ENCODE measurements around the gene MGAT4C. TPM values are rescaled to one million over a fixed set of nuclear protein-coding genes. Genes with fewer than 3 reads are reported as not detected.

Gene MGAT4C
- total RNA-seq, 1 experiment from 2014 or later = not detected

- H3K27ac ChIP-seq = no peak overlapping the region
- no peak for DNase-seq (ENCODE audit: low read depth in 1 of 2, low spot score in 2 of 2)
Observed at GRCh38 chr12:86196465-86196864, 59.7 kb downstream of the MGAT4C start.

GRCh38 chr12:86194721-86195120 is 61.5 kb downstream of the MGAT4C start:
- no peaks in the 10 kb centered on the region for H3K36me3 ChIP-seq
- no peak for DNase-seq (ENCODE audit: low read depth in 1 of 2, low spot score in 2 of 2)

More at GRCh38 chr12:86196465-86196864, 59.7 kb downstream of the MGAT4C start:
- Histone ChIP-seq H3K4me3 (no peak overlapping the region), H3K9me3 (replicated peaks) (no peaks in the 10 kb centered on the region), H3K27me3 (replicated peaks) (no peaks in the 10 kb centered on the region), H3K4me1 (replicated peaks) (no peaks in the 10 kb centered on the region), H3K36me3 (no peaks in the 10 kb centered on the region)

GRCh38 chr12:86193931-86194330 is 62.3 kb downstream of the MGAT4C start:
- no peak for DNase-seq (ENCODE audit: low read depth in 1 of 2, low spot score in 2 of 2)
- H3K4me1 ChIP-seq (replicated peaks) = no peaks in the 10 kb centered on the region
- no peak overlapping the region for H3K4me3 ChIP-seq
- H3K36me3 ChIP-seq = no peaks in the 10 kb centered on the region
- H3K27me3 ChIP-seq (replicated peaks) = no peaks in the 10 kb centered on the region
- H3K27ac ChIP-seq = no peak overlapping the region
- no peaks in the 10 kb centered on the region for H3K9me3 ChIP-seq (replicated peaks)

More at GRCh38 chr12:86194721-86195120, 61.5 kb downstream of the MGAT4C start:
- H3K4me1 ChIP-seq (replicated peaks) = no peaks in the 10 kb centered on the region
- no peak overlapping the region for H3K27ac ChIP-seq
- H3K4me3 ChIP-seq = no peak overlapping the region
- H3K27me3 ChIP-seq (replicated peaks) = no peaks in the 10 kb centered on the region
- no peaks in the 10 kb centered on the region for H3K9me3 ChIP-seq (replicated peaks)

- no peak overlapping the region for H3K27ac ChIP-seq
- no peak for DNase-seq (ENCODE audit: low read depth in 1 of 2, low spot score in 2 of 2)
- H3K36me3 ChIP-seq = no peaks in the 10 kb centered on the region
- peaks cover 3% of the 10 kb centered on the region; the same call in 1 of the 2 replicates for H3K9me3 ChIP-seq (replicated peaks)
- no peak overlapping the region for H3K4me3 ChIP-seq
- no peaks in the 10 kb centered on the region for H3K27me3 ChIP-seq (replicated peaks)
- H3K4me1 ChIP-seq (replicated peaks) = no peaks in the 10 kb centered on the region
Observed at GRCh38 chr12:86188226-86188625, 68.0 kb downstream of the MGAT4C start.

GRCh38 chr12:86186449-86186848 is 69.7 kb downstream of the MGAT4C start:
- H3K27me3 ChIP-seq (replicated peaks) = no peaks in the 10 kb centered on the region
- peaks cover 3% of the 10 kb centered on the region; the same call in 1 of the 2 replicates for H3K9me3 ChIP-seq (replicated peaks)
- H3K4me1 ChIP-seq (replicated peaks) = no peaks in the 10 kb centered on the region
- no peak overlapping the region for H3K27ac ChIP-seq
- no peaks in the 10 kb centered on the region for H3K36me3 ChIP-seq
- DNase-seq (ENCODE audit: low read depth in 1 of 2, low spot score in 2 of 2) = no peak
- H3K4me3 ChIP-seq = no peak overlapping the region

- Histone ChIP-seq H3K27ac (no peak overlapping the region), H3K27me3 (replicated peaks) (no peaks in the 10 kb centered on the region), H3K4me1 (replicated peaks) (no peaks in the 10 kb centered on the region), H3K4me3 (no peak overlapping the region), H3K36me3 (no peaks in the 10 kb centered on the region), H3K9me3 (replicated peaks) (no peaks in the 10 kb centered on the region)
- no peak for DNase-seq (ENCODE audit: low read depth in 1 of 2, low spot score in 2 of 2)
Observed at GRCh38 chr12:86179855-86180254, 76.3 kb downstream of the MGAT4C start.

- DNase-seq (ENCODE audit: low read depth in 1 of 2, low spot score in 2 of 2) = no peak
- Histone ChIP-seq H3K27me3 (replicated peaks) (no peaks in the 10 kb centered on the region), H3K4me3 (no peak overlapping the region)
Observed at GRCh38 chr12:86174188-86174587, 82.0 kb downstream of the MGAT4C start.

GRCh38 chr12:86172913-86173443 is 83.2 kb downstream of the MGAT4C start:
- Histone ChIP-seq H3K4me1 (replicated peaks) (no peaks in the 10 kb centered on the region), H3K27me3 (replicated peaks) (no peaks in the 10 kb centered on the region), H3K4me3 (no peak overlapping the region), H3K36me3 (no peaks in the 10 kb centered on the region), H3K27ac (no peak overlapping the region), H3K9me3 (replicated peaks) (no peaks in the 10 kb centered on the region)
- DNase-seq (ENCODE audit: low read depth in 1 of 2, low spot score in 2 of 2) = no peak

More at GRCh38 chr12:86174188-86174587, 82.0 kb downstream of the MGAT4C start:
- no peaks in the 10 kb centered on the region for H3K4me1 ChIP-seq (replicated peaks)
- no peaks in the 10 kb centered on the region for H3K9me3 ChIP-seq (replicated peaks)
- H3K36me3 ChIP-seq = no peaks in the 10 kb centered on the region
- no peak overlapping the region for H3K27ac ChIP-seq

- Histone ChIP-seq H3K27me3 (replicated peaks) (no peaks in the 10 kb centered on the region), H3K4me1 (replicated peaks) (no peaks in the 10 kb centered on the region), H3K27ac (no peak overlapping the region), H3K4me3 (no peak overlapping the region), H3K9me3 (replicated peaks) (0 out of 2 replicates have a peak, but pooled peaks cover 2% of the 10 kb centered on the region), H3K36me3 (no peaks in the 10 kb centered on the region)
- DNase-seq (ENCODE audit: low read depth in 1 of 2, low spot score in 2 of 2) = no peak
Observed at GRCh38 chr12:86170051-86170450, 86.1 kb downstream of the MGAT4C start.

- no peak for DNase-seq (ENCODE audit: low read depth in 1 of 2, low spot score in 2 of 2)
- no peaks in the 10 kb centered on the region for H3K9me3 ChIP-seq (replicated peaks)
- H3K36me3 ChIP-seq = no peaks in the 10 kb centered on the region
- H3K4me3 ChIP-seq = no peak overlapping the region
- no peaks in the 10 kb centered on the region for H3K4me1 ChIP-seq (replicated peaks)
- H3K27me3 ChIP-seq (replicated peaks) = no peaks in the 10 kb centered on the region
- H3K27ac ChIP-seq = no peak overlapping the region
Observed at GRCh38 chr12:86158956-86159355, 97.2 kb downstream of the MGAT4C start.

- no peaks in the 10 kb centered on the region for H3K27me3 ChIP-seq (replicated peaks)
- H3K27ac ChIP-seq = no peak overlapping the region
- no peaks in the 10 kb centered on the region for H3K36me3 ChIP-seq
- H3K4me1 ChIP-seq (replicated peaks) = no peaks in the 10 kb centered on the region
- H3K4me3 ChIP-seq = no peak overlapping the region
- no peak for DNase-seq (ENCODE audit: low read depth in 1 of 2, low spot score in 2 of 2)
- H3K9me3 ChIP-seq (replicated peaks) = no peaks in the 10 kb centered on the region
Observed at GRCh38 chr12:86154620-86155019, 101.6 kb downstream of the MGAT4C start.

- DNase-seq (ENCODE audit: low read depth in 1 of 2, low spot score in 2 of 2) = no peak
- Histone ChIP-seq H3K27ac (no peak overlapping the region), H3K9me3 (replicated peaks) (no peaks in the 10 kb centered on the region), H3K27me3 (replicated peaks) (no peaks in the 10 kb centered on the region), H3K36me3 (no peaks in the 10 kb centered on the region), H3K4me3 (no peak overlapping the region), H3K4me1 (replicated peaks) (no peaks in the 10 kb centered on the region)
Observed at GRCh38 chr12:86148612-86149011, 107.6 kb downstream of the MGAT4C start.

- no peak overlapping the region for H3K27ac ChIP-seq
- no peaks in the 10 kb centered on the region for H3K9me3 ChIP-seq (replicated peaks)
- no peaks in the 10 kb centered on the region for H3K36me3 ChIP-seq
- no peaks in the 10 kb centered on the region for H3K27me3 ChIP-seq (replicated peaks)
- no peaks in the 10 kb centered on the region for H3K4me1 ChIP-seq (replicated peaks)
- H3K4me3 ChIP-seq = no peak overlapping the region
- DNase-seq (ENCODE audit: low read depth in 1 of 2, low spot score in 2 of 2) = no peak
Observed at GRCh38 chr12:86148071-86148470, 108.1 kb downstream of the MGAT4C start.

GRCh38 chr12:86145156-86145555 is 111.0 kb downstream of the MGAT4C start:
- Histone ChIP-seq H3K27me3 (replicated peaks) (no peaks in the 10 kb centered on the region), H3K4me1 (replicated peaks) (no peaks in the 10 kb centered on the region), H3K4me3 (no peak overlapping the region), H3K9me3 (replicated peaks) (no peaks in the 10 kb centered on the region), H3K36me3 (no peaks in the 10 kb centered on the region), H3K27ac (no peak overlapping the region)
- DNase-seq (ENCODE audit: low read depth in 1 of 2, low spot score in 2 of 2) = no peak

- no peaks in the 10 kb centered on the region for H3K4me1 ChIP-seq (replicated peaks)
- H3K27ac ChIP-seq = no peak overlapping the region
- no peak overlapping the region for H3K4me3 ChIP-seq
Observed at GRCh38 chr12:86143162-86143561, 113.0 kb downstream of the MGAT4C start.

More at GRCh38 chr12:86143162-86143561, 113.0 kb downstream of the MGAT4C start:
- no peak for DNase-seq (ENCODE audit: low read depth in 1 of 2, low spot score in 2 of 2)
- Histone ChIP-seq H3K36me3 (no peaks in the 10 kb centered on the region), H3K27me3 (replicated peaks) (no peaks in the 10 kb centered on the region), H3K9me3 (replicated peaks) (no peaks in the 10 kb centered on the region)

Measured in SJSA1 (cell line).